ENCODE measurements around the gene TMEM147. TPM values are rescaled to one million over a fixed set of nuclear protein-coding genes. Genes with fewer than 3 reads are reported as not detected.

TMEM147 gene
- total RNA-seq, 1 experiment from 2014 or later = 157 TPM

GRCh38 chr19:35514282-35514809 lies 31.1 kb upstream of the TMEM147 start:
- no peak for ATAC-seq
- ChIA-PET POLR2A (no interaction called here), CTCF (interaction anchor here (1.0 kb wide), 1 partner anchor 42 kb away, joined by 3 read pairs; no protein-coding TSS in a partner anchor)
- H3K27ac ChIP-seq (ENCODE audit: low read length) = no peak overlapping the region
- in situ Hi-C loops (cut with HindIII; ENCODE audit: low pct_unique_long_range_greater_than_20kb, low sequenced_read_pairs) (no loop called here), intact Hi-C loops (cut with micrococcal nuclease; ENCODE audit: unreplicated experiment) (no loop called here)
- no peaks in the 10 kb centered on the region; the same call in 1 of the 2 replicates for H3K36me3 ChIP-seq (ENCODE audit: control insufficient read depth, insufficient read depth, low read length)
- peaks cover 10% of the 10 kb centered on the region; the same call in 1 of the 2 replicates for H3K4me1 ChIP-seq (ENCODE audit: control insufficient read depth, insufficient read depth, low read length)
- peaks cover 6% of the 10 kb centered on the region for H3K27me3 ChIP-seq (ENCODE audit: control insufficient read depth, insufficient read depth, low read length)
- no peaks in the 10 kb centered on the region for H3K9me3 ChIP-seq (ENCODE audit: control insufficient read depth, insufficient read depth, low read depth, low read length)
- no TSS peak for BruUV-seq (replicated peaks)
- TF ChIP-seq POLR2AphosphoS5 (IDR thresholded peaks at IDR 0.05; ENCODE audit: low read depth, low read length) = no peak
- TF ChIP-seq SIN3A (IDR thresholded peaks at IDR 0.05; ENCODE audit: borderline replicate concordance, insufficient read depth, low read depth, low read length) = no peak
- TF ChIP-seq CTCF (IDR thresholded peaks at IDR 0.05) = no peak
- no peak for TF ChIP-seq REST (IDR thresholded peaks at IDR 0.05; ENCODE audit: insufficient read depth in 1 of 2, low read depth in 2 of 2, low read length in 1 of 2)
- TF ChIP-seq TCF7L2 (IDR thresholded peaks at IDR 0.05; ENCODE audit: low read depth, low read length) = no peak
- no peak for DNase-seq (ENCODE audit: low read depth, low spot score)
- H3K4me3 ChIP-seq (ENCODE audit: low read depth in 2 of 2, low read length in 2 of 2) = no peak overlapping the region

GRCh38 chr19:35516310-35516709 lies 29.1 kb upstream of the TMEM147 start:
- intact Hi-C loops (cut with micrococcal nuclease; ENCODE audit: unreplicated experiment) (no loop called here), in situ Hi-C loops (cut with HindIII; ENCODE audit: low pct_unique_long_range_greater_than_20kb, low sequenced_read_pairs) (no loop called here)
- H3K9me3 ChIP-seq (ENCODE audit: control insufficient read depth, insufficient read depth, low read depth, low read length) = no peaks in the 10 kb centered on the region
- no peaks in the 10 kb centered on the region for H3K36me3 ChIP-seq (ENCODE audit: control insufficient read depth, insufficient read depth, low read length)
- no TSS peak for BruUV-seq (replicated peaks)
- ChIA-PET CTCF (no interaction called here), POLR2A (interaction anchor here (0.7 kb wide), 1 partner anchor 19 kb away, joined by 3 read pairs; no protein-coding TSS in a partner anchor)
- no peak for DNase-seq (ENCODE audit: low read depth, low spot score)
- TF ChIP-seq REST (IDR thresholded peaks at IDR 0.05; ENCODE audit: insufficient read depth in 1 of 2, low read depth in 2 of 2, low read length in 1 of 2) (no peak), POLR2AphosphoS5 (IDR thresholded peaks at IDR 0.05; ENCODE audit: low read depth, low read length) (no peak), SIN3A (IDR thresholded peaks at IDR 0.05; ENCODE audit: borderline replicate concordance, insufficient read depth, low read depth, low read length) (no peak), TCF7L2 (IDR thresholded peaks at IDR 0.05; ENCODE audit: low read depth, low read length) (no peak), CTCF (IDR thresholded peaks at IDR 0.05) (no peak)
- no peak for ATAC-seq
- H3K27me3 ChIP-seq (ENCODE audit: control insufficient read depth, insufficient read depth, low read length) = no peaks in the 10 kb centered on the region
- peaks cover 5% of the 10 kb centered on the region; the same call in 1 of the 2 replicates for H3K4me1 ChIP-seq (ENCODE audit: control insufficient read depth, insufficient read depth, low read length)
- H3K4me3 ChIP-seq (ENCODE audit: low read depth in 2 of 2, low read length in 2 of 2) = no peak overlapping the region
- no peak overlapping the region for H3K27ac ChIP-seq (ENCODE audit: low read length)

Data from Panc1 (cell line).